Measurements from ENCODE around the gene KIF26A.
"Not testable (repeated sequence)": the region's sequence is repeated elsewhere in the genome, so short reads cannot be mapped to it uniquely, and the experiment has no call there.

KIF26A gene

GRCh38 chr14:104152686-104153393 is 14.5 kb downstream of the KIF26A start:
- in situ Hi-C loops (cut with HindIII; ENCODE audit: low sequenced_read_pairs): no loop called here

- in situ Hi-C loops (cut with HindIII; ENCODE audit: low sequenced_read_pairs): not testable (repeated sequence)
These were observed 15.0 kb downstream of the KIF26A start for GRCh38 chr14:104153394-104153755.

- in situ Hi-C loops (cut with HindIII; ENCODE audit: low sequenced_read_pairs): no loop called here
These were observed 15.9 kb downstream of the KIF26A start for GRCh38 chr14:104154246-104154645.

GRCh38 chr14:104155513-104155912 is 17.1 kb downstream of the KIF26A start:
- in situ Hi-C loops (cut with HindIII; ENCODE audit: low sequenced_read_pairs): no loop called here

GRCh38 chr14:104156142-104156541 is 17.8 kb downstream of the KIF26A start:
- in situ Hi-C loops (cut with HindIII; ENCODE audit: low sequenced_read_pairs): no loop called here

GRCh38 chr14:104157016-104157928 is 18.9 kb downstream of the KIF26A start:
- in situ Hi-C loops (cut with HindIII; ENCODE audit: low sequenced_read_pairs): no loop called here

- in situ Hi-C loops (cut with HindIII; ENCODE audit: low sequenced_read_pairs): no loop called here
These were observed 20.7 kb downstream of the KIF26A start for GRCh38 chr14:104158827-104159798.

- in situ Hi-C loops (cut with HindIII; ENCODE audit: low sequenced_read_pairs): no loop called here
These were observed 21.6 kb downstream of the KIF26A start for GRCh38 chr14:104159990-104160389.

- in situ Hi-C loops (cut with HindIII; ENCODE audit: low sequenced_read_pairs): no loop called here
These were observed 23.4 kb downstream of the KIF26A start for GRCh38 chr14:104161602-104162367.

- in situ Hi-C loops (cut with HindIII; ENCODE audit: low sequenced_read_pairs): no loop called here
These were observed 24.1 kb downstream of the KIF26A start for GRCh38 chr14:104162495-104162894.

GRCh38 chr14:104163541-104163940 is 25.2 kb downstream of the KIF26A start:
- in situ Hi-C loops (cut with HindIII; ENCODE audit: low sequenced_read_pairs): no loop called here

- in situ Hi-C loops (cut with HindIII; ENCODE audit: low sequenced_read_pairs): no loop called here
These were observed 25.7 kb downstream of the KIF26A start for GRCh38 chr14:104164041-104164440.

GRCh38 chr14:104164512-104164911 is 26.1 kb downstream of the KIF26A start:
- in situ Hi-C loops (cut with HindIII; ENCODE audit: low sequenced_read_pairs): no loop called here

- in situ Hi-C loops (cut with HindIII; ENCODE audit: low sequenced_read_pairs): no loop called here
These were observed 28.3 kb downstream of the KIF26A start for GRCh38 chr14:104166698-104167097.

GRCh38 chr14:104168603-104169002 is 30.2 kb downstream of the KIF26A start:
- in situ Hi-C loops (cut with HindIII; ENCODE audit: low sequenced_read_pairs): no loop called here

- in situ Hi-C loops (cut with HindIII; ENCODE audit: low sequenced_read_pairs): no loop called here
These were observed 30.8 kb downstream of the KIF26A start for GRCh38 chr14:104169005-104169698.

GRCh38 chr14:104169699-104170479 is 31.5 kb downstream of the KIF26A start:
- in situ Hi-C loops (cut with HindIII; ENCODE audit: low sequenced_read_pairs): no loop called here

GRCh38 chr14:104171029-104171697 is 32.8 kb downstream of the KIF26A start:
- in situ Hi-C loops (cut with HindIII; ENCODE audit: low sequenced_read_pairs): no loop called here
